ENCODE results near the gene SYCP3. TPM values are rescaled to one million over a fixed set of nuclear protein-coding genes. Genes with fewer than 3 reads are reported as not detected.

Gene SYCP3
- 1 to 10 TPM in 3 of 4 donors, under 1 TPM in 1; 0.21 to 2.0 (median 1.3) TPM for polyA plus RNA-seq (ENCODE audit: insufficient read length in 4 of 4)

- DNase-seq (ENCODE audit: low read depth in 4 of 4, low spot score in 3 of 4) = no peak
Observed at GRCh38 chr12:101738920-101739665, at the start of gene SYCP3. Gene SYCP3, minus strand, starts transcription at chr12:101739462. Its CDS starts 1,527 bp downstream, at chr12:101737935.

- DNase-seq (ENCODE audit: low read depth in 4 of 4, low spot score in 3 of 4) = no peak
Observed at GRCh38 chr12:101785671-101786070, 46.4 kb upstream of the SYCP3 start.

- no peak for DNase-seq (ENCODE audit: low read depth in 4 of 4, low spot score in 3 of 4)
Observed at GRCh38 chr12:101784376-101784775, 45.1 kb upstream of the SYCP3 start.

- DNase-seq (ENCODE audit: low read depth in 4 of 4, low spot score in 3 of 4) = no peak
Observed at GRCh38 chr12:101783838-101784237, 44.6 kb upstream of the SYCP3 start.

GRCh38 chr12:101783150-101783549, 43.9 kb upstream of the SYCP3 start:
- DNase-seq (ENCODE audit: low read depth in 4 of 4, low spot score in 3 of 4) = no peak

GRCh38 chr12:101782273-101782731, 43.0 kb upstream of the SYCP3 start:
- DNase-seq (ENCODE audit: low read depth in 4 of 4, low spot score in 3 of 4) = no peak

GRCh38 chr12:101781834-101782233, 42.6 kb upstream of the SYCP3 start:
- no peak for DNase-seq (ENCODE audit: low read depth in 4 of 4, low spot score in 3 of 4)

GRCh38 chr12:101780599-101780998, 41.3 kb upstream of the SYCP3 start:
- no peak for DNase-seq (ENCODE audit: low read depth in 4 of 4, low spot score in 3 of 4)

- no peak for DNase-seq (ENCODE audit: low read depth in 4 of 4, low spot score in 3 of 4)
Observed at GRCh38 chr12:101779626-101780025, 40.4 kb upstream of the SYCP3 start.

GRCh38 chr12:101779200-101779599, 39.9 kb upstream of the SYCP3 start:
- no peak for DNase-seq (ENCODE audit: low read depth in 4 of 4, low spot score in 3 of 4)

GRCh38 chr12:101777978-101778377, 38.7 kb upstream of the SYCP3 start:
- DNase-seq (ENCODE audit: low read depth in 4 of 4, low spot score in 3 of 4) = no peak

GRCh38 chr12:101777485-101777884, 38.2 kb upstream of the SYCP3 start:
- DNase-seq (ENCODE audit: low read depth in 4 of 4, low spot score in 3 of 4) = no peak

GRCh38 chr12:101775816-101776215, 36.6 kb upstream of the SYCP3 start:
- no peak for DNase-seq (ENCODE audit: low read depth in 4 of 4, low spot score in 3 of 4)

GRCh38 chr12:101773650-101774162, 34.4 kb upstream of the SYCP3 start:
- peak; percentile 11 to 20 (median 14) for DNase-seq (ENCODE audit: low read depth in 4 of 4, low spot score in 3 of 4)

GRCh38 chr12:101772012-101772775, 32.9 kb upstream of the SYCP3 start:
- DNase-seq (ENCODE audit: low read depth in 4 of 4, low spot score in 3 of 4) = no peak

- DNase-seq (ENCODE audit: low read depth in 4 of 4, low spot score in 3 of 4) = no peak
Observed at GRCh38 chr12:101769865-101770264, 30.6 kb upstream of the SYCP3 start.

- no peak for DNase-seq (ENCODE audit: low read depth in 4 of 4, low spot score in 3 of 4)
Observed at GRCh38 chr12:101768781-101769180, 29.5 kb upstream of the SYCP3 start.

GRCh38 chr12:101767537-101767936, 28.3 kb upstream of the SYCP3 start:
- DNase-seq (ENCODE audit: low read depth in 4 of 4, low spot score in 3 of 4) = no peak

GRCh38 chr12:101764051-101764792, 25.0 kb upstream of the SYCP3 start:
- DNase-seq (ENCODE audit: low read depth in 4 of 4, low spot score in 3 of 4) = no peak

- no peak for DNase-seq (ENCODE audit: low read depth in 4 of 4, low spot score in 3 of 4)
Observed at GRCh38 chr12:101763246-101763931, 24.1 kb upstream of the SYCP3 start.

All from left renal pelvis (tissue), 4 donors.